A549 (cell line): ENCODE data around the gene SLC25A10.

Source experiments
- BCL3 ChIP-seq: fragments of >200 bp; sonication (Bioruptor Twin); formaldehyde crosslinking; IDR thresholded peaks from 3 replicates; pipeline ENCODE4 v1.6.1; 2016
- CEBPB ChIP-seq, 2 experiments: fragments of >200 bp in 1 of 2; sonication (Bioruptor Twin) in 1 of 2; formaldehyde crosslinking in 1 of 2; IDR thresholded peaks; 2 replicates each; pipeline ENCODE4 v1.6.1; 2012 to 2016
- CTCF ChIP-seq: fragments of >200 bp; sonication (Bioruptor Twin); formaldehyde crosslinking; IDR thresholded peaks from 3 replicates; pipeline ENCODE4 v1.5.1; 2016
- E2F6 ChIP-seq: IDR thresholded peaks from 2 replicates; pipeline ENCODE4 v1.6.1; 2012; ENCODE audit warnings: low read depth, borderline replicate concordance
- JUN ChIP-seq, 2 experiments: fragments of >200 bp; sonication (Bioruptor Twin); formaldehyde crosslinking; IDR thresholded peaks; 2 replicates in 1 of 2; 3 replicates in 1 of 2; pipeline ENCODE4 v1.6.1; 2016 to 2017
- MAFK ChIP-seq: fragments of 450-650 bp; IDR thresholded peaks from 2 replicates; pipeline ENCODE4 v1.6.1; 2014; ENCODE audit not compliant: partially characterized antibody
- PBX3 ChIP-seq: IDR thresholded peaks from 2 replicates; pipeline ENCODE4 v1.6.1; 2012
- POLR2A ChIP-seq: IDR thresholded peaks from 2 replicates; pipeline ENCODE4 v1.6.1; 2012; ENCODE audit warnings: mild to moderate bottlenecking, low read length
- POLR2AphosphoS2 ChIP-seq: conservative IDR thresholded peaks from 2 replicates; pipeline ENCODE4 v1.6.1; 2012; ENCODE audit warnings: low read length, improper control_type of control experiment, inconsistent platforms
- RCOR1 ChIP-seq: fragments of 150-350 bp; IDR thresholded peaks from 2 replicates; pipeline ENCODE4 v1.6.1; 2014; ENCODE audit warnings: antibody characterized with exemption, low read length, low read depth
- REST ChIP-seq: fragments of 200-600 bp; sonication (generic); IDR thresholded peaks from 2 replicates; pipeline ENCODE4 v1.6.1; 2016; ENCODE audit warnings: antibody characterized with exemption, mild to moderate bottlenecking, moderate library complexity
- RFX5 ChIP-seq: fragments of 450-650 bp; IDR thresholded peaks from 2 replicates; pipeline ENCODE4 v1.7.1; 2014; ENCODE audit warnings: antibody characterized with exemption, mild to moderate bottlenecking, moderate library complexity

- TF ChIP-seq CEBPB (IDR thresholded peaks at IDR 0.05) (no peak), POLR2AphosphoS2 (no peak), CTCF (no peak), E2F6 (no peak), POLR2A (no peak), REST (no peak), PBX3 (no peak), JUN (IDR thresholded peaks at IDR 0.05) (no peak), RCOR1 (no peak), RFX5 (no peak), MAFK (no peak), BCL3 (no peak)
These were observed 7.6 kb downstream of the SLC25A10 start for GRCh38 chr17:81719410-81720266.
